LHCN-M2 (cell line): ENCODE results near the gene CMIP. TPM values are rescaled to one million over a fixed set of nuclear protein-coding genes. Genes with fewer than 3 reads are reported as not detected.

Source experiments
- DNase-seq: peaks from one replicate; pipeline ENCODE4 v3.0.0-alpha.2; 2012; ENCODE audit warnings: low read depth
- total RNA-seq: library from RNA; depleted of rRNA; stranded (reverse); fragments of >200 nt; gene quantifications from 2 replicates; pipeline ENCODE4 v1.2.3, GENCODE V29; 2014

CMIP gene
- total RNA-seq, 1 experiment from 2014 or later: 6.0 TPM

GRCh38 chr16:81492965-81493754 is 48.6 kb downstream of the CMIP start:
- DNase-seq: no peak

- DNase-seq: peak; percentile 49
Observed at GRCh38 chr16:81493755-81494433, 49.3 kb downstream of the CMIP start.

- DNase-seq: no peak
Observed at GRCh38 chr16:81494434-81494806, 49.8 kb downstream of the CMIP start.

GRCh38 chr16:81494888-81495287 is 50.3 kb downstream of the CMIP start:
- DNase-seq: no peak

GRCh38 chr16:81495321-81496234 is 51.0 kb downstream of the CMIP start:
- no peak for DNase-seq

GRCh38 chr16:81496321-81496720 is 51.7 kb downstream of the CMIP start:
- no peak for DNase-seq

GRCh38 chr16:81496742-81497141 is 52.1 kb downstream of the CMIP start:
- no peak for DNase-seq

- no peak for DNase-seq
Observed at GRCh38 chr16:81497690-81498089, 53.1 kb downstream of the CMIP start.

- DNase-seq: no peak
Observed at GRCh38 chr16:81498351-81498750, 53.7 kb downstream of the CMIP start.

GRCh38 chr16:81499576-81500380 is 55.2 kb downstream of the CMIP start:
- no peak for DNase-seq

GRCh38 chr16:81500833-81501521 is 56.4 kb downstream of the CMIP start:
- peak; percentile 55 for DNase-seq

- no peak for DNase-seq
Observed at GRCh38 chr16:81502396-81503070, 57.9 kb downstream of the CMIP start.

- no peak for DNase-seq
Observed at GRCh38 chr16:81505011-81505661, 60.5 kb downstream of the CMIP start.

- DNase-seq: no peak
Observed at GRCh38 chr16:81509404-81509803, 64.8 kb downstream of the CMIP start.

GRCh38 chr16:81510016-81510415 is 65.4 kb downstream of the CMIP start:
- DNase-seq: no peak

GRCh38 chr16:81511371-81511770 is 66.8 kb downstream of the CMIP start:
- DNase-seq: peak; percentile 47

- DNase-seq: no peak
Observed at GRCh38 chr16:81513204-81514040, 68.8 kb downstream of the CMIP start.

GRCh38 chr16:81514041-81514559 is 69.5 kb downstream of the CMIP start:
- no peak for DNase-seq
